Naive thymus-derived CD8-positive, alpha-beta T cell (primary cell): Measurements from ENCODE around the gene ERC2. TPM values are rescaled to one million over a fixed set of nuclear protein-coding genes. Genes with fewer than 3 reads are reported as not detected.
A peak's percentile ranks its signal among the peaks of the same experiment; 100 is the strongest.

ENCODE experiments used
- ATAC-seq, 2 donors: fragments of 150-1000 bp; cut with Tn5 transposase in 1 of 2; sonication (Bioruptor Pico), chemical (Tn5 transposase) in 1 of 2; 1 replicate in 1 of 2; 2 replicates in 1 of 2; pipeline ENCODE4 v1.10.0; 2021; ENCODE audit warnings: mild to moderate bottlenecking in 2 of 2, moderate library complexity in 2 of 2
- POLR2A ChIA-PET: fragments of 350-600 bp; sonication (Branson Sonifier 250); formaldehyde crosslinking; loops from one replicate; lab custom pipeline; 2021; ENCODE audit warnings: antibody characterized with exemption; lab: Charles Lee
- DNase-seq, 10 donors: peaks; one replicate each; pipeline versions ENCODE4 v3.0.0 to v3.0.0-alpha.2; 2020 to 2022
- H3K27ac Mint-ChIP-seq, 10 donors: one replicate each; pipeline ENCODE4 v1.8.0; 2020 to 2022; ENCODE audit warnings: mild to moderate bottlenecking in 10 of 10, mixed read lengths in 10 of 10, moderate library complexity in 4 of 10, inconsistent platforms in 1 of 10
- H3K27me3 Mint-ChIP-seq, 5 donors: one replicate each; pipeline ENCODE4 v1.8.0; 2021 to 2022; ENCODE audit warnings: mixed read lengths in 5 of 5
- H3K36me3 Mint-ChIP-seq, 3 donors: one replicate each; pipeline ENCODE4 v1.8.0; 2020 to 2022; ENCODE audit warnings: mixed read lengths in 3 of 3, mild to moderate bottlenecking in 2 of 3, inconsistent platforms in 1 of 3
- H3K4me1 Mint-ChIP-seq, 4 donors: one replicate each; pipeline ENCODE4 v1.8.0; 2021 to 2022; ENCODE audit warnings: mixed read lengths in 4 of 4
- H3K4me3 Mint-ChIP-seq, 10 donors: one replicate each; pipeline ENCODE4 v1.8.0; 2020 to 2022; ENCODE audit warnings: mild to moderate bottlenecking in 10 of 10, mixed read lengths in 10 of 10, moderate library complexity in 6 of 10, inconsistent platforms in 1 of 10
- H3K9me3 Mint-ChIP-seq, 9 donors: one replicate each; pipeline ENCODE4 v1.8.0; 2020 to 2022; ENCODE audit warnings: mixed read lengths in 9 of 9, mild to moderate bottlenecking in 3 of 9, inconsistent platforms in 1 of 9, moderate library complexity in 1 of 9
- polyA plus RNA-seq, 3 donors: library from polyadenylated mRNA; unstranded; fragments of 300-500 nt; fragmentation: Illumina TruSeq; gene quantifications; one replicate each; pipeline ENCODE4 v1.2.3, GENCODE V29; 2021
- total RNA-seq, 8 experiments: library from RNA in 2 of 8; stranded (reverse) in 2 of 8; gene quantifications; one replicate each; pipeline ENCODE4 v1.2.3 and lab custom pipeline; 2021 to 2026

ERC2 gene
- total and polyA plus RNA-seq, 5 experiments from 2014 or later = 0.05 to 0.29 TPM; not detected in 3

GRCh38 chr3:55487381-55488241 lies 980.7 kb downstream of the ERC2 start:
- peaks cover 20 to 42% (median 25%) of the 10 kb centered on the region in 4 donors for H3K4me1 Mint-ChIP-seq

GRCh38 chr3:55486857-55487380 lies 981.3 kb downstream of the ERC2 start, which contains the start of gene WNT5A:
TSS of gene WNT5A (minus strand) at chr3:55487306. CDS start at chr3:55486985, 321 bp downstream.
- H3K4me1 Mint-ChIP-seq = peaks cover 20 to 42% (median 25%) of the 10 kb centered on the region in 4 donors
- no peak within 1 kb of the TSS for H3K27ac Mint-ChIP-seq
- DNase-seq = no peak
- peaks cover 0 to 3% (median 0%) of the 10 kb centered on the region in 9 donors for H3K9me3 Mint-ChIP-seq
- H3K27me3 Mint-ChIP-seq = peaks cover 34 to 76% (median 53%) of the 10 kb centered on the region in 5 donors
- ATAC-seq = no peak
- POLR2A ChIA-PET = no interaction called here
- peaks cover 0 to 4% (median 0%) of the 10 kb centered on the region in 3 donors for H3K36me3 Mint-ChIP-seq
- H3K4me3 Mint-ChIP-seq = peak within 1 kb of the TSS; percentile 52 to 76 (median 68)

More at GRCh38 chr3:55487381-55488241, 980.7 kb downstream of the ERC2 start:
- Mint-ChIP-seq H3K27ac (no peak overlapping the region), H3K9me3 (peaks cover 0 to 3% (median 0%) of the 10 kb centered on the region in 9 donors), H3K36me3 (peaks cover 0 to 4% (median 0%) of the 10 kb centered on the region in 3 donors), H3K4me3 (peak overlapping the region; percentile 38 to 72 (median 68)), H3K27me3 (peaks cover 36 to 75% (median 59%) of the 10 kb centered on the region in 5 donors)
- DNase-seq (no peak), ATAC-seq (no peak)
- POLR2A ChIA-PET = no interaction called here

- H3K36me3 Mint-ChIP-seq = peaks cover 0 to 4% (median 0%) of the 10 kb centered on the region in 3 donors
- POLR2A ChIA-PET = no interaction called here
- H3K4me3 Mint-ChIP-seq = peak overlapping the region in 9 of 10 donors; percentile 56 to 76 (median 68)
- H3K4me1 Mint-ChIP-seq = peaks cover 20 to 42% (median 25%) of the 10 kb centered on the region in 4 donors
- H3K27ac Mint-ChIP-seq = no peak overlapping the region
- H3K9me3 Mint-ChIP-seq = peaks cover 0 to 3% (median 0%) of the 10 kb centered on the region in 9 donors
- ATAC-seq (no peak), DNase-seq (no peak)
- H3K27me3 Mint-ChIP-seq = peaks cover 36 to 82% (median 55%) of the 10 kb centered on the region in 5 donors
Observed at GRCh38 chr3:55486101-55486856, 982.0 kb downstream of the ERC2 start.

- peak overlapping the region in 8 of 10 donors; percentile 5 to 60 (median 38) for H3K4me3 Mint-ChIP-seq
- POLR2A ChIA-PET = no interaction called here
- ATAC-seq (no peak), DNase-seq (peak in 3 of 10 donors; percentile 7 to 40 (median 30))
- H3K27me3 Mint-ChIP-seq = peaks cover 35 to 87% (median 56%) of the 10 kb centered on the region in 5 donors
- peak overlapping the region in 1 of 10 donors; percentile 1 for H3K27ac Mint-ChIP-seq
- peaks cover 0 to 3% (median 0%) of the 10 kb centered on the region in 9 donors for H3K9me3 Mint-ChIP-seq
- H3K36me3 Mint-ChIP-seq = peaks cover 0 to 4% (median 0%) of the 10 kb centered on the region in 3 donors
- H3K4me1 Mint-ChIP-seq = peaks cover 21 to 44% (median 26%) of the 10 kb centered on the region in 4 donors
Observed at GRCh38 chr3:55484801-55485791, 983.2 kb downstream of the ERC2 start.

- H3K9me3 Mint-ChIP-seq = peaks cover 0 to 3% (median 0%) of the 10 kb centered on the region in 9 donors
- peaks cover 18 to 40% (median 25%) of the 10 kb centered on the region in 4 donors for H3K4me1 Mint-ChIP-seq
- no peak for DNase-seq
- peaks cover 34 to 87% (median 57%) of the 10 kb centered on the region in 5 donors for H3K27me3 Mint-ChIP-seq
- H3K27ac Mint-ChIP-seq = no peak overlapping the region
- ATAC-seq = no peak
- peaks cover 0 to 3% (median 0%) of the 10 kb centered on the region in 3 donors for H3K36me3 Mint-ChIP-seq
- POLR2A ChIA-PET = no interaction called here
- peak overlapping the region in 3 of 10 donors; percentile 9 to 51 (median 26) for H3K4me3 Mint-ChIP-seq
Observed at GRCh38 chr3:55484191-55484689, 984.0 kb downstream of the ERC2 start.

GRCh38 chr3:55483196-55484095 lies 984.8 kb downstream of the ERC2 start:
- Mint-ChIP-seq H3K4me3 (peak overlapping the region in 4 of 10 donors; percentile 6 to 52 (median 18)), H3K9me3 (peaks cover 0 to 3% (median 0%) of the 10 kb centered on the region in 9 donors), H3K4me1 (peaks cover 15 to 36% (median 23%) of the 10 kb centered on the region in 4 donors), H3K27ac (peak overlapping the region in 1 of 10 donors; percentile 34), H3K27me3 (peaks cover 36 to 81% (median 53%) of the 10 kb centered on the region in 5 donors), H3K36me3 (peaks cover 0 to 3% (median 0%) of the 10 kb centered on the region in 3 donors)
- ATAC-seq (no peak), DNase-seq (no peak)
- POLR2A ChIA-PET = no interaction called here

GRCh38 chr3:55482496-55483195 lies 985.6 kb downstream of the ERC2 start:
- POLR2A ChIA-PET = no interaction called here
- peaks cover 0 to 6% (median 0%) of the 10 kb centered on the region in 9 donors for H3K9me3 Mint-ChIP-seq
- H3K27ac Mint-ChIP-seq = peak overlapping the region in 1 of 10 donors; percentile 62
- H3K4me3 Mint-ChIP-seq = peak overlapping the region in 1 of 10 donors; percentile 6
- peaks cover 15 to 32% (median 22%) of the 10 kb centered on the region in 4 donors for H3K4me1 Mint-ChIP-seq
- H3K36me3 Mint-ChIP-seq = peaks cover 0 to 3% (median 0%) of the 10 kb centered on the region in 3 donors
- ATAC-seq (no peak), DNase-seq (no peak)
- peaks cover 36 to 76% (median 57%) of the 10 kb centered on the region in 5 donors for H3K27me3 Mint-ChIP-seq

GRCh38 chr3:55481744-55482495 lies 986.3 kb downstream of the ERC2 start:
- peaks cover 14 to 27% (median 19%) of the 10 kb centered on the region in 4 donors for H3K4me1 Mint-ChIP-seq
- H3K36me3 Mint-ChIP-seq = peaks cover 0 to 3% (median 0%) of the 10 kb centered on the region in 3 donors
- peaks cover 36 to 74% (median 57%) of the 10 kb centered on the region in 5 donors for H3K27me3 Mint-ChIP-seq
- DNase-seq = no peak
- POLR2A ChIA-PET = no interaction called here
- no peak overlapping the region for H3K4me3 Mint-ChIP-seq
- H3K27ac Mint-ChIP-seq = no peak overlapping the region
- peaks cover 0 to 6% (median 0%) of the 10 kb centered on the region in 9 donors for H3K9me3 Mint-ChIP-seq
- no peak for ATAC-seq

- Mint-ChIP-seq H3K27ac (no peak overlapping the region), H3K27me3 (peaks cover 32 to 72% (median 59%) of the 10 kb centered on the region in 5 donors), H3K9me3 (peaks cover 0 to 6% (median 0%) of the 10 kb centered on the region in 9 donors), H3K4me3 (peak overlapping the region in 2 of 10 donors; percentile 47 to 51), H3K4me1 (peaks cover 10 to 22% (median 14%) of the 10 kb centered on the region in 4 donors), H3K36me3 (no peaks in the 10 kb centered on the region)
- ATAC-seq (no peak), DNase-seq (no peak)
- POLR2A ChIA-PET = no interaction called here
Observed at GRCh38 chr3:55480911-55481743, 987.1 kb downstream of the ERC2 start.
